HG03378 (cell line): ENCODE measurements around the gene SNX18.

ENCODE experiments used
- ATAC-seq: cut with Tn5 transposase; IDR thresholded peaks from one replicate; pipeline ENCODE4 v1.9.1; 2021; ENCODE audit warnings: mild to moderate bottlenecking, moderate library complexity; ENCODE audit not compliant: unreplicated experiment

The SNX18 gene

DNA sequence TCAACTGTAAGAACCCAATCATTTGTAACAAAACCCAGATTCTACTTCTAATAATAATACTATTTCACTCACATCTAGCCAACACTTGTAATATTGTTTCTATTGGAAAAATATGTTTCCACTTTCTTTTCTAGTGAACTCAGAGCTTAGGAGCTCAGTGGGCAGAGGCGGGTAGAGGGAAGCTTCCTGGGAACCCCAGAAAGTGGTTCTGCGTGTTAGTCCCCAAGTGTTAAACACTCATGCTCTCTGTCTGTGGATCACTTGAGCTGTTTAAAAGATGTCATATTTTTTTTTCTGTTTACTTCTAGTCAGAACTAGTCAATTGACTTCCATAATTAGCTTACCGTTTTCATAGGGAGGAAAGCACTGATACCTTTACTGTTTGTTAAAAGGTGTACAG is 20.6 kb downstream of the SNX18 start:
- no peak for ATAC-seq

DNA sequence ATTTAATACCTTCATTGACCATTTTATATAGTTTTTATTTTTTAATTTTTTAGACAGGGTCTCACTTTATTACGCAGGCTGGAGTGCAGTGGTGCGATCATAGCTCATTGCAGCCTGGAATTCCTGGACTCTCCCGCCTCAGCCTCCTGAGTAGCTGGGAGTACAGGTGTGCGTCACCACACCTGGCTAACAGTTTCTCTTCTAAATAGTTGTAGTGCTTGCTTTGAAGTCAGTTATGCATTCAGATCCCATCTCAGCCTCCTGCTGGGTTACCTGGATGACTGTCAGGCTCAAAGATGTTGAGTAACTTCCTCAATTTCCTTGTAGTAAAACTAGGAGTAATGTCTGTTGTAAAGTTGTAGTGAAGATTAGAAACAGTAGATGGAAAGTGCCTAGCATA is 21.4 kb downstream of the SNX18 start:
- no peak for ATAC-seq

DNA sequence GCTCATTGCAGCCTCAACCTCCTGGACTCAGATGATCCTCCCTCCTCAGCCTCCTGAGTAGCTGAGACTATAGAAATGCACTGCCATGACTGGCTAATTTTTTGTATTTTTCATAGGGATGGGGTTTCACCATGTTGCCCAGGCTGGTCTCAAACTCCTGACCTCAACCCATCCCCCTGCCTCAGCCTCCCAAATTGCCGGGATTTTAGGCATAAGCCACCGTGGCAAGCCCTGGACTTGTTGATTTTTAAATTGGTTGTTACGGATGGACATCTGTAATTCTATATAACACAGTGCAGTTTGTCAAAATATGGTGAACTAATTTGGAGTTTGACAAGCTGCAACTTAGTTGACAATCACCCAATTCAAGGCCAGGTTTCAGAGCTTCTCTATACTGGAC is 22.7 kb downstream of the SNX18 start:
- ATAC-seq: no peak

DNA sequence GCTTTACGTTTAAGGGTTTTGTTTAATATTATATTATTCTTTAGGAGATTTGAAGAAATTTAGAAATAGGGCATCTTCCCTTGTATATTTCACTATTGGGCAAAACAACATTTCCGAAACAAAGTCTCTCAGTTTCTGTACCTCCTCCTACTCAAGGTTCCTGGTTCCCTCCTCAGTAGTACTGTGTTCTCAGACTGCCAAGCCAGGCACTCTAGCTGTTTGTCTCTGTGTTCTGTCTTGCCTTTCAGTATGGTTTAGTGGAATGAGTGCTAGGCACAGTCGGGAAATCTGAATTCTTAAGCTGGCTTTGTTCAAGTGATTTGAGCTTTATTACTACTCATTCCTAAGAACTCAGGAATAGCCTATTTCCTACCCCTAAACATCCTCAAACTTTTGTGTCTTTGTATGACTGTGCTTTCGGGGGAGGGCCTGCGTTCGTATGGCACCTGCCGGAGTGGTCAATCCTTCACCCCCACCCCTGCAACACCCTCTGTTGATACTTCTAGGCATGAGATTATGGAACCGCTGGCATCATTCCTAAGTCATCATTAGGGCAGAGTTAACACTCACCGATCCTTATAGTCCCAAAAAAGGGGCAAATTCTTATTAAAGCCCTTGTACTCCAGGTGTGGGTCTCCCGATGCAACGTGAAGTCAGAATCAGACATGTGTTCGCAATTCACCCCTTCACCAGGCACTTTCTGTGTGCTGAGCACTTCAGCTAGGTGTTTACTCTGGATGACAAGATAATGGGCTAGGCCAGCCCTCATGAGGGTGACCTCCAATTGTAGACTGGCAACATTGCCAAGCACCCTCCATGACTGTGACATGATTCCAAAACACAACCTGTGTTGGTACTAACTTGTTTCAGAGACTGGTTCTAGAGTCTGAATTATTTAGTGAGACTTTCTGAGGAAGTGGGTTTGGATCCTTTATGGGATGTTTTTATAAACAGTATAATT is 24.5 kb downstream of the SNX18 start:
- no peak for ATAC-seq

DNA sequence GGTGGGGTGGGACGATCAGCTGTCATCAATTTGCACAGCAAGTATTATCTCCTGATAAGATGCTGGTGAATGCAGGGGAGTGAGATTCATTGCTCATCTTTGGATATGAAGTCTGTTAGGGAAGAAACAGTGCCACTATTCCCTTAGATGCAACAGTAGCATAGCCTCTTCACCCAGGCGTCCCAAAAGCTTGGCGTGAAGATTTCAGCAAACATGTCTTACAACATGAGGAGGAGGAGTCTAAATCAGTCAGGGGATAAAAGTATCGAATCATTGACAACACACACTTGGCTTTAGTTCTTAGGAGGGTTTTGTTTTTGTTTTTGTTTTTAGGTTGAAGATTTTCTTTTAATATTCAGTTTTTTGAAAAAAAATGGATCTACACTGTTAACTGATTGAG is 26.5 kb downstream of the SNX18 start:
- no peak for ATAC-seq

DNA sequence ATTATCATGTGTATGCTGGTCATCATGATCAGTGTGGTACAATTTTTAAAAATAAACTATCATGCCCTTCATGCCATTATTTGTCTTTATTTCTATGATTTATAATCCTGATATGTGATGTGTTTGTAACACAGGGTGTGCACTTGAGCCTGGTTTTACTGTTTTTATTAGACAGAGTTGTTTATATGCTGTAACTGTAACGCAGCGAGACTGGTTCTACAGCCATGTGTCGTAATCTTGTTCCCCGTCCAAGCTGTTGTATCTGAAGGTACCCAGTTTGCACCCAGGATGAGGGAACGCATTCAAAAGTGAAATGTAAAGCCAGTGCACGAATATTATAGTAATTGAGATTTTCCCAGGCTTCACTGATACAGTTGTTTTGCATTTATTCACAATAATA is 28.2 kb downstream of the SNX18 start:
- no peak for ATAC-seq

DNA sequence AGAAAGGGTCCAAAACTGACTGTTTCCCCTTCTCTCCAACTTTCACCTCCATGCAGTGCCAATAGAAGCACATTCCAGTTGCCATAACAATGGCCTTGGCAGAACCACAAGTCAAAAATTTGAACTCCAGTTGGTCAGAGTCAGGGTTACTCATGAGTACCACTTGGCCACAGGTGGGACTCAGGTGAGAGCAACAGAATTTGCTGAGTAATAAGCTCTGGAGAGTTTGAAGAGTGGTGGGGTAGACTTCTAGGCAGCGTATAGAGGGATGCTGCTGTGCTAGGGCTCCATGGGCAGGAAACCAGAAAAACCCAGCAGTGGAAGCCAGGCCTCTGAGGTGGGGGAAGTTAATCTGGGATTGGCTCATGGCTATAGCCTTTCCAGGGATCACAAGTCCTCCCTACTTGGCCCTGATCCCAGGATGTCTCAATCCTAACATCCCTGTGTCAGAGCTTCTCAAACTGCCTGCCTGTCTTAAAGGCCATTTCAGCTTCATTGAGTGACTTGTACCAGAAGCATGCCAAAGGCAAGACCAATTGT is 30.2 kb downstream of the SNX18 start:
- ATAC-seq: no peak

DNA sequence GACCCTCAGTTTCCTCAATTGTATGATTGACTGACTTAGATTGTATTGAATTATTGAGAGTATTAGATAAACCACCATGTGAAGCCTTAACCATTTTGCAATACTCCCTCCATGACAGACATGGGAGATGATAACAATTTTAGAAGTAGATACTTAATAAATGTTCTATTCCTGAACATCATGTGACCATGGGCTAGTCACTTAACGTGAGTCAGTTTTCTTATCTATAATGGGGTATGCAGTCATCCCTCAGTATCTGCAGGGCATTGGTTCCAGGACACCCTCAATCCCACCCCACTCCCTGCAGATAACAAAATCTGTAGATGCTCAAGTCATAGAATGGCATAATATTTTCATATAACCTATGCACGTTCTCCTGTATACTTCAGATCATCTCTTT is 31.0 kb downstream of the SNX18 start:
- ATAC-seq: no peak

DNA sequence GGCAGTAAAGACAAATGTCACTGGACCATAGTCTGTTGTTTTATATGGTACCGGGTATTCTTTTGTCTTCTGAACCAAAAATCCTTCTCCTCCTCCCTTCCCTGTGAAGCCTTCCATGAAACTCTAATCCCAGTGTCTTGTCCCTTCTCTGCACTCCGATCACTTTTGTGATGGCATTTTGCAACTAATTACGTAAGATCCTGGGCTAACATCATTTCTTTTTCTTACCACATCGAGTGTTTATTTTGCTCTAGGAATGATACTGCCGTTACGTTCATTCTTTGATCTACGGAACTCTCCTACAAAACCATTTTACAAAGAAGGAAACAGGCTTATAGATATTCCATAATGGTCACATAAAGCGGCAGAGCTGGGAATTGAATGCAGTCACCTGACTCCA is 33.7 kb downstream of the SNX18 start:
- no peak for ATAC-seq

DNA sequence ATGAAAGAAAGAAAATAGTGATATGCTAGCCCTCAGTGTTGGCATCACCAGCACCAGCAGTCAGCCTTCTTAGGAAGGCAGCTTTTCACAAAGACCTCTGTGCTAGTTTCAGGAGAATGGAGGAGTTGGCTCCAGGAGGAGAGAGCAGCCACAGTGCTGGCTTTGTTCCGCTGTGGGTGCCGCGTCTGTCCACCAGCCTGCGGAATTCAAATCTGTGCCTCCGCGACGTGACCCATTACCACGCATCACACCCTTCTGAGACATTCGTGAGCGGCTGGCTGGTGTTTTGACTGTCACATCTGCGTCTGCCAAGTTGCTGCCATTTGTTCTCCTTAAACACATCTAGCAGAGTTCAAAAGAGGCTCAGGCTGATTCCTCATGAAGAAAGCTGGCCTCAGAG is 34.4 kb downstream of the SNX18 start:
- no peak for ATAC-seq

DNA sequence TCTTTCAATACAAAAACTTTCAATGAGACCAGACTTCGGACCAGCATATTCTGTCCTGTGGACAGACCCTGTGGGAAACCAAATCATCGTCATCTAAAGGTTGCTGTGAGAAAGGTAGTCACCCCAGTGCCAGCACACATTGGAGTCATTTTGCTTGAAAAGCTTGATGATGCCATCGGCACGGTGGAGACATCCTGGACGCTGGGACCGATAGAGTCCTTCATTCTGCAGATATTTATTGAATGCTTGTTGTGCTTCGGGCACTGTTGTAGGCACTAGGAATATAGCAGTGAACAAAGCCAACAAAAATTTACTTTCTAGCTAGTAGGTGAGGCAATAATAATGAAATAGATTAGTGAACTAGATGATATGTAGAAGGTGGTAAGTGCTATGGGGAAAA is 34.9 kb downstream of the SNX18 start:
- ATAC-seq: no peak

DNA sequence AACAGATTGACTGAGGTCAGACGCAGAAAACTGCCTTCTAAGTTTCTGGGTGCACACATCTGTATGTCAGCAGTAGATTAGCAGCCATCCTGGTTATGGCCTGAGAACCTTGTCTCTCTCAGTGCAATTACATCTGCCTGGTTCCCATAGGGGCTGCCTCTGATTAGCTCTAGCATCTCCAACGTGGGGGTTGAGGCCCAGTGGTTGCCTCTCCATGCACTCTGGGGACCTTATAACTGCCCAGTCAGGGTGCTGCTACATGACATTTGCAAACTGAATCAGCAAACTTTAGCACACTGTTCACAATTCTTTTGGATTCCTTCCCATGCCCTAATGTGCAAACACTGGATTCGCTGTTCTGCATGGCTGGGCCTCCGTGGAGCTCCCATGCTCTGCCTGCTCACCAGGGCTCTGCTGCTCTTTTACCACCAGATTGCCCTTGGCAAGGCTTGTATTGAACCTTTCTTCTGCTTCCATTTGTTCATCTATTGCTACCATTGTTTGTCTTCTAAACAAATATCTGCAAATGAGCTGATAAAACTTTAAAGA is 36.2 kb downstream of the SNX18 start:
- ATAC-seq: no peak

DNA sequence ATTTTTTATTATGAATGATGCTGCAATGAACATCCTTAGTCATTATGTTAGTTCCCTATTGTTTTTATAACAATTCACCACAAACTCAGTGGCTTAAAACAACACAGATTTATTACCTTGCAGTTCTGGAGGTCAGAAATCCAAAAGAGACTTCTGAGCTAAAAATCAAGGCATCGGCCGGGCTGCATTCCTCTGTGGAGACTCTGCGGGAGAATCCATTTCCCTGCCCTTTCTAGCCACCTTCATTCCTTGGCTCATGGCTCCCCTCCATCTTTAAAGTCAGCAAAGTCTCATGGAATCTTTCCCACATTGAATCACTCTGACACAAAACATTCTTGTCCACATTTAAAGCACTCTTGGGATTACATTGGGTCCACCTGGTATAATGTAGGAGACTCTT is 38.6 kb downstream of the SNX18 start:
- no peak for ATAC-seq

DNA sequence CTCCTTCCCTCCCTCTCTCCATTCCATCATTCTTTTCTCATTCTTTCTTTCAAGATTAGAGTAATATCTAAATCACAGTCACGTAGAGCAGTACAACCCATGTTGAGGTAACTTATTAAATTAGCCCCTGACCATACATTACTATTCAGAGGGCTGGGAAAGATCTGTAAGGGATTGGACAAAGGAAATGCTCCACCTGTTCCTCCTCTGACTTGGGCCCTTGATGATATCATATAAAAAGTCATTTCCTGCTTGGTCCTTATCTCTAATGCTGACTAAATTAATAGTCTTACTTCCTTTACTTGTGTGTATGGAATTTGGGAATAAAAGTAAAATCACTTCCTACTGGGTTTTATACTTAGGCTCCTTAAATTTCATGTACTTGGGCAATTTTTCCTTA is 40.8 kb downstream of the SNX18 start:
- ATAC-seq: no peak

DNA sequence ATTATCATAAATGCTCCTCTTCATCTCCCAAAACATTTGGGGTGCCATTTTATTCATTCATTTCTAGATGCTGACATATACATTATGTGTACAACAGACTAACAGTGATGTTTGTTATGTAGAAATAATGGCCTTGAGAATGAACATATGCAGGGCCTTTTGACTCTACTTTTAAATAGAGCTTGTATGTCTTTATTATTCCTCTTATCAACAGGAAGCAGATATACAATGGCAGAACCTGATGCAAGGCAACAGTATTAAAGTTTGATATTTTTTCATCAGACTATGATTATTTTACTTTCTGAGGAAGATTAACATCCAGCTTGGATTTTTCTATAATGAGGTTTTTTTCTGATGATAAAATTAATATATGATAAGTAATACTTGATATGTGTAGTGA is 44.1 kb downstream of the SNX18 start:
- no peak for ATAC-seq

DNA sequence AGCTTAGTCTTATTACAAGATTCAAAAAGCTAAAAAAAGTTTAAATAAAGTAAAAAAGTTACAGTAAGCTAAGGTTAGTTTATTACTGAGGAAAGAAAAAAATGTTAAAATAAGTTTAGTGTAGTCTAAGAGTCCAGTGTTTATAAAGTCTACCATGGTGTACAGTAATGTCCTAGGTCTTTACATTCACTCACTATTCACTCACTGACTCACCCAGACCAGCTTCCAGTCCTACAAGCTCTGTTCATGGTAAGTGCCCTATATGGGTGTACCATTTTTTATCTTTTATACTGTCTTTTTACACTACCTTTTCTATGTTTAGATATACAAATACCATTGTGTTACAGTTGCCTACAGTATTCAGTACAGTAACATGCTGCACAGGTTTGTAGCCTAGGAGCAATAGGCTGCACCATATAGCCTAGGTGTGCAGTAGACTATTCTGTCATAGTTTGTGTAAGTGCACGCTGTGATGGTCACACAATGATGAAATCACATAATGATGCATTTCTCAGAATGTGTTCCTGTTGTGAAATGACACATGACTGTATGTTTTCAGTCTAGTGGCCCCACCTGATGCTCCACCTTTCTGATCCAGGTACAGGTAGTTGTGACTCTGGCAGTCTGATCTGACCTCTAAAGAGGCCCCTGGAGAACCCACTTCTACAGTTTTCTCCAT is 45.7 kb downstream of the SNX18 start:
- no peak for ATAC-seq

DNA sequence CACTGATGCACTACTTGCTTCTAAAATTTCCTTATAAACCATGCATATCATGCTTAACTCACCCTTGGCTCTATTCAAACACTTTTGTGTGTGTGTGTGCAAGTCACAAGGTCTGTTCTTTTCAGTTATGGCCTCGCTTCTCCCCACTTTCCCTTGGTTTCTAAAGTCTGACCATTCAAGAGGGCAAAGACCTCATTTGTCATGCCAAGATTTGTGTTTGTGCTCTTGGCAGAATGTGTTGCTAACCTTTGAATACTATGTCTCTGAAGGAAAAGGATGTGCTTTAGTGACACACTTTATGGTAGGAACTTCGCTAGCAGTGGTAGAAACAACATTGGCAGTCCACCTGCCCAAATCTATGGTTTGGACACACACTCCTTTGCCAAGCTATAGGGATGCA is 50.4 kb downstream of the SNX18 start:
- ATAC-seq: no peak

DNA sequence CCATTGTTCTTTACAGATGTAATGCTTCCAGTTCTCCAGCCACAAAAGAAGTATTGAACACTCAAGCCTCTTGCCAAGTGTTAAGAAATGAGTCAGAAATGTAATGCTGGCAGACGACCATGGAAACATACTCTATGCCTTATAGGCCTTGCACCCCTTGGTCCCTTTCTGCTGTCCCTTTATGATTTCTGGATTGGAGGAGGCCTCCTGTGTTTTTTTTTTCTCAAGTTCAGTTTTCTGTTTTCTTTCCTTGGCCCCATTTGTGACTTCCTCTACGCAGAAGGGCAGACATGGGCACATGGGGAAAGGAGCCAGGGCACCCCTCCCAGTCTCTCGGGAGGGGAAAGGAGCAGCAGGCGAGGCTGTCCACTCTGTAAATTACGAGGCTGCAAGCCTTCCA is 53.4 kb downstream of the SNX18 start:
- ATAC-seq: no peak

DNA sequence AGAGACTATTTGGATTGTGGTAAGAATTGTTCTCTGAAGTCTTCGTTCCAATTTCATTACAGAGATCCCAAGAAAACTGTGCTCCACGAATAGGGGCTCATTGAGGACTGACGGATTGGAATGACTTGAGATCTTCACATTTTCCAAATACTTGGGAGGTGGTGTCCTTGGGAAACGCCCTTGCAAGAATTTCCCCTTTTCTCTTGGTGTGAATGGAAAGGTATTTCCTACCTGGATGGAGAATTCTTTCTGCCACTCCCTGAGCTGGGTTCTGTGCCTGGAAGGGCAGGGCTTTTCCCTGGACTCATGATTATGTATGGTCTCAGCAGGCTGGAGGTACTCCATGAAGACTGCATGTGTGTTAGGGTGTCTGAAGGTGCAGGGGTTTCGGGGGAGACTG is 53.9 kb downstream of the SNX18 start:
- no peak for ATAC-seq

DNA sequence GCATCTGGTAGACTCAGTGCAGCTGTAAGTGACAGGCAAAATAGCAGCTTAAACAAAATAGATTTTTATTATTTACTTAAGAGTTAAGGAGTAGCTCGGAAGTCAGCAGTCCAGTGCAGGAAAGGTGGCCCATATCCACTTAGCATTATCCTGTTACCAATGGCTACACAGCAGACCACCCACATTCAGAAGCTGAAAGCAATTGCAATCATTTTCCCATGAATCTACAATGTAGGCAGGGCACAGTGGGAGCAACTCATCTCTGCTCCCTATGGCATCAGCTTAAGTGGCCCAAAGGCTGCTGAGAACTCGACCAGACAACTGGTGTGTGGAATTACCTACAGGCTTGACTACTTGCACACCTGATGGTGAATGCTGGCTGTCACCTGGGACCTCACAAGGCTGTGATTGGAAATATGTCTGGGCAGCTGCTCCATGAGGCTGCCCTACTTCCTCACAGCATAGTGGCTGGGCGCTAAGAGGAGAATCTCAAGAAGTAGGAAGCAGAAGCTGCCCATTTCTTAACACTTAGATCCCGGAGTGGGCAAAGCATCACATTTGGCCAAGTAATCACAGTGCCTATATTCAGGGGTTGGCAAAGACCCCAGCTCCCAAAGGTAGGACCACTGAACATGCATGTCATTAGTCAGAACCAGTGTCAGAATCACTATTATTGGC is 56.4 kb downstream of the SNX18 start:
- ATAC-seq: no peak

DNA sequence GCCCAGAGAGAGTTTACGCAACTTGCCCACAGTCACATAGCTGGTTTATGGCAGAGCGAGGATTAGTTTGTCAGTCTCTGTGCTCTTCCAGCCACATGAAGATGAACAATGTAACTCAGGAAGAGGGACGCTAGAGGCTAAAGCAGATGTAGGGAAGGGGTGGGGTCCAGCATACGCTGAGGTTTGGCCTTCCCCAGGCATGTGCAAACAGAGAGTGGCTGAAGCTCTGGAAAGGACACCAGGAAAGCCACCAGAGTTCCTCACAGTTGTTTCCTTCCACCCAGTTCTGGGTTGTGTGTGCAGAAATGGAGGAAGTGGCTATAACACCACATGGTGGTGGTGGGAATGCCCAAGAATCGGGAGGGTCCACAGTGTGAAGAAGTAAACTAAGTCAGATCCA is 60.0 kb downstream of the SNX18 start:
- no peak for ATAC-seq
